HT-29 (cell line): Measurements from ENCODE around the gene LIAS. TPM values are rescaled to one million over a fixed set of nuclear protein-coding genes. Genes with fewer than 3 reads are reported as not detected.
"Not testable (repeated sequence)": the region's sequence is repeated elsewhere in the genome, so short reads cannot be mapped to it uniquely, and the experiment has no call there.

Source experiments
- DNase-seq: peaks from one replicate; pipeline ENCODE4 v3.0.0-alpha.2; 2015; ENCODE audit warnings: low spot score
- total RNA-seq: library from RNA; depleted of rRNA; stranded (reverse); fragments of >200 nt; shearing (Covaris generic); gene quantifications from 2 replicates; pipeline ENCODE4 v1.2.3, GENCODE V29; 2014; rRNA removed

LIAS gene
- total RNA-seq = 4.9 and 5.5 TPM in 2 replicates

GRCh38 chr4:39458505-39459300, at the start of gene LIAS, which contains the start of gene RPL9:
TSS of gene LIAS (plus strand) at chr4:39459056. CDS start at chr4:39459118, 62 bp downstream.
TSS of gene RPL9 (minus strand) at chr4:39458922. CDS start at chr4:39458439, 483 bp downstream.
- peak; percentile 98 for DNase-seq

- DNase-seq = no peak
Observed at GRCh38 chr4:39410415-39410814, 48.4 kb upstream of the LIAS start.

GRCh38 chr4:39411561-39411960, 47.3 kb upstream of the LIAS start:
- not testable (repeated sequence) for DNase-seq

GRCh38 chr4:39415678-39416283, 43.1 kb upstream of the LIAS start:
- DNase-seq = no peak

- DNase-seq = no peak
Observed at GRCh38 chr4:39422247-39422646, 36.6 kb upstream of the LIAS start.

GRCh38 chr4:39425297-39425696, 33.6 kb upstream of the LIAS start:
- not testable (repeated sequence) for DNase-seq

GRCh38 chr4:39426728-39427127, 32.1 kb upstream of the LIAS start:
- DNase-seq = no peak

GRCh38 chr4:39427520-39428114, 31.2 kb upstream of the LIAS start:
- no peak for DNase-seq

- DNase-seq = no peak
Observed at GRCh38 chr4:39429476-39430334, 29.2 kb upstream of the LIAS start.

GRCh38 chr4:39433878-39434492, 24.9 kb upstream of the LIAS start:
- DNase-seq = no peak

- DNase-seq = no peak
Observed at GRCh38 chr4:39435659-39436563, 22.9 kb upstream of the LIAS start.

- DNase-seq = no peak
Observed at GRCh38 chr4:39441593-39441992, 17.3 kb upstream of the LIAS start.

GRCh38 chr4:39442998-39443397, 15.9 kb upstream of the LIAS start:
- no peak for DNase-seq

GRCh38 chr4:39446483-39446841, 12.4 kb upstream of the LIAS start:
- DNase-seq = no peak

- DNase-seq = peak; percentile 87
Observed at GRCh38 chr4:39446842-39447573, 11.8 kb upstream of the LIAS start.

GRCh38 chr4:39450618-39451017, 8.2 kb upstream of the LIAS start:
- DNase-seq = no peak

- no peak for DNase-seq
Observed at GRCh38 chr4:39451423-39452023, 7.3 kb upstream of the LIAS start.

- no peak for DNase-seq
Observed at GRCh38 chr4:39452153-39452859, 6.5 kb upstream of the LIAS start.
